ENCODE data around the gene CBL.
"Not testable (repeated sequence)": the region's sequence is repeated elsewhere in the genome, so short reads cannot be mapped to it uniquely, and the experiment has no call there.

The CBL gene

GRCh38 chr11:119206511-119207414 lies 624 bp downstream of the CBL start:
- peak overlapping the region; percentile 43 to 99 (median 93) for H3K27ac ChIP-seq
- peak overlapping the region; percentile 90 to 99 (median 98) for H3K4me3 ChIP-seq

- H3K27ac ChIP-seq: peak overlapping the region in 19 of 21 experiments; percentile 83 to 99 (median 94)
These were observed 1.3 kb downstream of the CBL start for GRCh38 chr11:119207415-119207960.

DNA sequence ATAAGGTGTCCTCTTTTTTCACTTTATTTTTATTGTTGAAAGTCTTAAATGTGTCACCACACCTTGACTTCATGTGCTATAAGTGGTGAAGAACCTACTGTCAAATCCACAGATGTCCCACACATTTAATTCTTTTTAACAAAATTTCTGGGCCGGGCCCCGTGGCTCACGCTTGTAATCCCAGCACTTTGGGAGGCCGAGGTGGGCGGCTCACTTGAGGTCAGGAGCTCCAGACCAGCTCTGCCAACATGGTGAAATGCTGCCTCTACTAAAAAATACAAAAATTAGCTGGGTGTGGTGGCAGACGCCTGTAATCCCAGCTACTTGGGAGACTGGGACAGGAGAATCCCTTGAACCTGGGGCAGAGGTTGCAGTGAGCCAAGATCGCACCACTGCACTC lies 3.0 kb downstream of the CBL start:
- H3K27ac ChIP-seq: no peak overlapping the region
- H3K4me3 ChIP-seq: no peak overlapping the region

More at GRCh38 chr11:119207415-119207960, 1.3 kb downstream of the CBL start:
- peak overlapping the region; percentile 90 to 99 (median 98) for H3K4me3 ChIP-seq

DNA sequence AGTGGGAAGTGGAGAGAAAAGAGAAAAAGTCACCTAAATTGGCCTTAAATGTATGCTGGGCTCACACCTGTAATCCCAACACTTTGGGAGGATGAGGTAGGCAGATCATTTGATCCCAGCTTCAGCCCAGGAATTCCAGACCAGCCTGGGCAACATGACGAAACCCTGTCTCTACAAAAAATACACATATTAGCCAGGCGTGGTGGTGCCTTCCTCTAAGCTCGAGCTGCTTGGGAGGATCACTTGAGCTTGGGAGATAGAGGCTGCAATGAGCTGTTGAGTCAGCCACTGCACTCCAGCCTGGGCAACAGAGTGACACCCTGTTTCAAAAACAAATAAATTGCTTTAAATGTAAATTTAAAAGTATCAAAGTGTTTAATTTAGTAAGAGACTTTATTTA lies 3.9 kb downstream of the CBL start:
- H3K4me3 ChIP-seq: no peak overlapping the region
- H3K27ac ChIP-seq: no peak overlapping the region

GRCh38 chr11:119218141-119218878 lies 12.2 kb downstream of the CBL start:
- Histone ChIP-seq H3K4me3 (no peak overlapping the region), H3K27ac (no peak overlapping the region)

DNA sequence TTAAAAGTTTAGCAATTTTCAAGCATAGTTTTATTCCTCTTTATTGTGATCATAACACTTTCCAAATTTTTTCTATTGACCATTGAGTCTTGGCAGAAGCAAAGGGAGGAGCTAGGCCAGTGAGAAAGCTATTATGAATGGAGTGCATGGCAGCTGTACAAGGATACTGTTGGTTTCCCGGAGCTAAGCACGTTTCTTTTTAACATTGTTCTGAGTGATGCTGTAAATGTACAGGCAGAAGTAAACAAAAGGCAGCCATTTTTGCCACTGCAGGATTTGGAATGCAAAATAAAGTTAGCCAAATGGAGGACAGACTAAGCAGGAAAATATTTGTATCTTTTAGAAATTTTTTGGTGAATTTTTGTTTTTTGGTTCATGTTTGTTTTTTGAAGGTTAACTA lies 16.2 kb downstream of the CBL start:
- Histone ChIP-seq H3K4me3 (no peak overlapping the region), H3K27ac (no peak overlapping the region)

DNA sequence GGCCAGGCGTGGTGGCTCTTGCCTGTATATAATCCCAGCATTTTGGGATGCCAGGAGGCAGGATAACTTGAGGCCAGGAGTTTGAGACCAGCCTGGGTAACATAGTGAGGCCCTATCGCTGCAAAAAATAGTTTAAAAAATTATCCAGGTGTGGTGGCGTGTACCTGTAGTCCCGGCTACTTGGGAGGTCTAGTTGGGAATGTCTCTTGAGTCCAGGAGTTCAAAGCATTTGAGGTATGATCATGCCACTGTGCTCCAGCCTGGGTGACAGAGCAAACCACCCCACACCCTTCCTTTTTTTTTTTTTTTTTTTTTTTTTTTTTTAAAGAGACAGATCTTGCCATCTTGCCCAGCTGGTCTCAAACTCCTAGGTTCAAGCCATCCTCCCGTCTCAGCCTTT lies 16.8 kb downstream of the CBL start:
- no peak overlapping the region for H3K27ac ChIP-seq
- H3K4me3 ChIP-seq: no peak overlapping the region

- Histone ChIP-seq H3K27ac (no peak overlapping the region), H3K4me3 (no peak overlapping the region)
These were observed 17.7 kb downstream of the CBL start for GRCh38 chr11:119223856-119224255.

DNA sequence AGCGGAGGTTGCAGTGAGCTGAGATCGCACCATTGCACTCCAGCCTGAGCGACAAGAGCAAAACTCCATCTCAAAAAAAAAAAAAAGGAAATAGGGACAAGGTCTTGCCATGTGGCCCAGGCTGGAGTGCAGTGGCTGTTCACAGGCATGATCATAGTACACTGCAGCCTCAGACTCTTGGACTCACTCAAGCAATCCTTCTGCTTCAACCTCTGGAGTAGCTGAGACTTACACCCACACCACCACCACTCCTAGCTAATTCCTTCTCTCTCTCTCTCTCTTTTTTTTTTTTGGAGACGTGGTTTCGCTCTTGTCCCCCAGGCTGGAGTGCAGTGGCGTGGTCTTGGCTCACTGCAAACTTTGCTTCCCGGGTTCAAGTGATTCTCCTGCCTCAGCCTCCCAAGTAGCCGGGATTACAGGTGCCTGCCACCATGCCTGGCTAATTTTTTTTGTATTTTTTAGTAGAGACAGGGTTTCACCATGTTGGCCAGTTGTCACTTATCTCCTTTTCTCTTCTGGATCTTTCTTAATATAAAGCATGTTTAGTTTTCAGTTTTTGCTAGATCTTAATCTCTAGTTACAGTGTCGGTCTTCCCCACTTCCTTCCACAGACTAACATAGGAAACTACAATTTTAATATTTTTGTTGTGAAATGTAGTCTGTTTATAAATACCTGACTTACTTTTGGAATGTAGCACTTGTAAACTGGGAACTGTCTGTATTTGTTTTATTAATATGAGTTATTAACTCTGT lies 22.6 kb downstream of the CBL start:
- peak overlapping the region in 1 of 21 experiments; percentile 27 for H3K27ac ChIP-seq
- not testable (repeated sequence) for H3K4me3 ChIP-seq

DNA sequence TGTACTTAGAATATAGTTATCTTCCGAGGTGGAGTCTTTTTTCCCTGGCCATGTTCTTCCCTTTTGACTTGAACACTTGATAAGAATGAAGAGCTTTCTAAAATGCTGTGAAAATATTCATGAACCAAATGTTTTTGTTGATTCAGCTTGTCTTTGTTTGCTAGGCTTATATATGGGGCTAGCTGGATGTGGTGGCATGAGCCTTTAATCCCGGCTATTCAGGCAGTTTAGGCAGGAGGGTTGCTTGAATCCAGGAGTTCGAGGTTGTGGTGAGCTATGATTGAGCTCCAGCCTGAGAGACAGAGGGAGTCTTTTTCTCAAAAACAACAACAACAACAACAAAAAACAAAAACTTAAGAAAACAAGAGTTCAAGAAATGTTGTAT lies 23.1 kb downstream of the CBL start:
- Histone ChIP-seq H3K4me3 (no peak overlapping the region), H3K27ac (peak overlapping the region in 1 of 21 experiments; percentile 27)

DNA sequence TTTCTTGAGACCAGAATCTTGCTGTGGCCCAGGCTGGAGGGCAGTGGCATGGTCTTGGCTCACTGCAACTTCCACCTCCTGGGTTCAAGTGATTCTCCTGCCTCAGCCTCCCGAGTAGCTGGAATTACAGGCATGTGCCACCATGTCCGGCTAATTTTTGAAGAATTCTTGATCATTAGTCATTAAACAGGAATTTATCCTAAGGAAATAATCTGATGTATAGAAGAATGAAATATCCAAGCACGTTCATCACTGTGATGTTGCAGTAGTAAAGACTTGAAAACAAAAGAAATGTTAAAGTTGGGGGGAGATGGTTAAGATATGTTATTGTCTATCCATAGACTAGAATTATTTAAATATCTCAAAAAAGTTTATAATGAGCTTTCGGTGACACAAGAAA lies 23.6 kb downstream of the CBL start:
- H3K27ac ChIP-seq: no peak overlapping the region
- H3K4me3 ChIP-seq: no peak overlapping the region

DNA sequence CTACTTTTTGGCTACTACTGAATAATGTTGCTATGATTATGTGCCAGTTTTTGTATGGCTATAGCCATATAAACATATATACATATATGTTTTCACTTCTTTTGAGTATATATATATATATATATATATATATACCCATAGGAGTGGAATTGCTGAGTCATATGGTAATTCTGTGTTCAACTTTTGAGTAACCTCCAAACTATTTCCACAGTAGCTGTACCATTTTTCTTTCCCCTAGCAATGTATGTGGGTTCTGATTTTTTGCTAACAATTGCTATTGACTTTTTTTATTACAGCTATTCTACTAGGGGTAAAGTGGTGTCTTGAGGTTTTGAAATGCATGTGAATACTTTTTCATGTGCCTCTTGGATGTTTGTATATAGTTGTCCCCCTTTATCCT lies 30.4 kb downstream of the CBL start:
- Histone ChIP-seq H3K27ac (no peak overlapping the region), H3K4me3 (no peak overlapping the region)

- no peak overlapping the region for H3K27ac ChIP-seq
These were observed 30.8 kb downstream of the CBL start for GRCh38 chr11:119236891-119237290.

GRCh38 chr11:119237515-119237914 lies 31.4 kb downstream of the CBL start:
- Histone ChIP-seq H3K27ac (no peak overlapping the region), H3K4me3 (no peak overlapping the region)

More at GRCh38 chr11:119236891-119237290, 30.8 kb downstream of the CBL start:
- no peak overlapping the region for H3K4me3 ChIP-seq

- no peak overlapping the region for H3K4me3 ChIP-seq
- no peak overlapping the region for H3K27ac ChIP-seq
These were observed 42.9 kb downstream of the CBL start for GRCh38 chr11:119248750-119249670.

DNA sequence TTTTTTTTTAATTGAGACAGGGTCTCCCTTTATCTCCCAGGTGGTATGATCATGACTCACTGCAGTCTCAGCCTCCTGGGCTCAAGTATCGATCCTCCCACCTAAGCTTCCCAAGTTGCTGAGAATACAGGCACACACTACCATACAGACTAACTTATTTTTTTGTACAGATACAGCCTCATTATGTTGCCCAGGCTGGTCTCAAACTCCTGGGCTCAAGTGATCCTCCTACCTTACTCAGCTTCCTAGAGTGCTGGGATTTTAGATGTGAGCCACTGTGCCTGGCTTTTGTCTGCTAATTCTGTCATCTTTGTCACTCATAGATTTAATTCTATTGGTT lies 43.5 kb downstream of the CBL start:
- H3K4me3 ChIP-seq: no peak overlapping the region
- no peak overlapping the region for H3K27ac ChIP-seq

- Histone ChIP-seq H3K4me3 (no peak overlapping the region), H3K27ac (no peak overlapping the region)
These were observed 45.0 kb downstream of the CBL start for GRCh38 chr11:119251114-119251513.

GRCh38 chr11:119254239-119254638 lies 48.1 kb downstream of the CBL start:
- Histone ChIP-seq H3K27ac (no peak overlapping the region), H3K4me3 (no peak overlapping the region)

DNA sequence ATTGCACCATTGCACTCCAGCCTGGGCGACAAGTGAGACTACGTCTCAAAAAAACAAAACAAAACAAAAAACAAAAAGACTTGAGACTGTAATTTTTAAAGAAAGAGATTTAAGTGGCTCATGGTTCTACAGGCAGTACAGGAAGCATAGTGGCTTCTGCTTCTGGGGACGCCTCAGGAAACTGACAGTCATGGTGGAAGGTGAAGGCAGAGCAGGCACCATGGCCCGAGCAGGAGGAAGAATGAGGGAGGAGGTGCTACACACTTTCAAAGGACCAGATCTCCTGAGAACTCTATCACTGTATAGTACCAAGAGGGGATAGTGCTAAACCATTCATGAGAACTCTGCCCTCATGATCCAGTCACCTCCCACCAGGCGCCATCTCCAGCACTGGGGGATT lies 52.0 kb downstream of the CBL start:
- no peak overlapping the region for H3K4me3 ChIP-seq
- no peak overlapping the region for H3K27ac ChIP-seq

All from skin epidermis (tissue), 12 donors.